Measurements from ENCODE around the gene GJA4.

Gene GJA4

DNA sequence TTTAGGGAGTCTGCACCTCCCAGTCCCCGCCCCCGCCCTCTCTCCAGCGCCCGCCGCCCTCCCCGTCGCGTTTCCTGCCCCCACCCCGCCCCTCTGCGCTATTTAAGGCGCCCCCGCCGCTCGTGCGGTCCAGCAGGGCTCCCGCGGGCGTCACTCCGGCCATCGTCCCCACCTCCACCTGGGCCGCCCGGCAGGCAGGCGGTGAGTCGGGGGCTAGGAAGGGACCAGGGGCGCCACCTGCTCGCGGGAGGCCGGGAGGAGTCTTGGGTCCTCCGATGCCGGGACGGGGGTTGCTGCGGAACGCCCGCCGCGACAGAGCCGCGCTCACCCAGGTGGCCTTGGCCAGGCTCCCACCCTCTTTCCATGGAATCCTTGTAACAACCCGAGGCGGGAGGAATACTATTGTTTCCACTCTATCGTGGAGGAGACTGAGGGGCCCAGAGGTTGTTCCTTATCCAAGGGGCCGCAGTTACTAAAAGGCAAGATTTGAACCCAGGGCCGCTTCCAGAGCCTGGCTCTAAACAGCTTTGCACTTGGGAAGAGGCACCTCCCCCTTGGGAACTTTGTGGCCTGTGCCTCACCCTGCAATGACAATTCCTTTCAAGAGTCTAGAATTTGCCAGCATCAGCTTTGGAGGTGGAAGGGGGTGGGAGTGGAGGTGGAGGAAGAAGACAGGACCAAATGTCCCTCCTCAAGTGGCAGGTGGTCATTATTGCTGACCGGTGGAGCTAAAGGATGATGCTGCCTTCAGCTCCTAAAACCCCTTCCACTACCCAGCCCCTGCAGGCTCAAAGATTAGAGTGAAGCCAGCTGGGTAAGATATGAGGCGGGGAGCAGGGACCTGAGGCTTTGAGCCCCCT, at the start of gene GJA4:
GJA4 (plus strand) TSS at position 132 of the 860 bp plus-strand sequence. CDS start 1,215 bp downstream, outside the sequence.
- no peak for DNase-seq

DNA sequence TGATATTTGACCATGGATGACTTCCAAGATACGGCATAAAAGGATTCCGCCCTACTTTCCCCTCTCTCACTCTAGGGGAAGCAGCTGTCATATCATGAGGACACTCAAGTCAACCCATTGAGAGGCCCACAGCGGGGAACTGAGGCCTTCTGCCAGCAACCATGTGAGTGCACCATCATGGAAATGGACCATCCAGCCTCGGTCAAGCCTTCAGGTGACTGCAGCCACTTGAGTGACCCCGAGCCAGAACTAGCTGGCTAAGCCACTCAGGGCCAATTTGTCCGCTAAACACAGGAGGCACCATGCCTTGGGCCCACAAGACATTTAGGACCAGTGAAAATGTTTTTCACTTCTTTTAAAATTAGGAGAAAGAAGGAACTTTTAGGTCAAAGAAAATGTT, 49.0 kb upstream of the GJA4 start:
- DNase-seq = no peak

DNA sequence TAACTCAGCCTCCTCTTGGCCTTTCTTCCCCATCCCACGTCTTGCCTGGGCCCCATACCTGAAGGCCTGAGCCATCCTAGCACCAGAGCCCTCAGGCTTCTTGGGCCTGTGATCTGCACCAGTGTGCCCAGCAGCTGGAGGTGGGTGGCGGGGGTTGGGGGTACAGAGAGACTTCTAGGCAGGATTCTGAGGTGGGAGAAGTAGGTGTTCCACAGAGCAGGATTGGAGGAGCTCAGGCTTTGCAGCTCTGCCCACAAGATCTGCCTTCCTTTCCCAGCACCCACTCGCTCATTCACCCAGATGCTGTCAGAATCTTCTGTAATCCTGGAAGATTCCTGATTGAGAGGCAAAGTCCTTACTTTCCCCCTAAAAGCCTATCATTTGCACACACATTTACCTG, 47.9 kb upstream of the GJA4 start:
- DNase-seq = no peak

DNA sequence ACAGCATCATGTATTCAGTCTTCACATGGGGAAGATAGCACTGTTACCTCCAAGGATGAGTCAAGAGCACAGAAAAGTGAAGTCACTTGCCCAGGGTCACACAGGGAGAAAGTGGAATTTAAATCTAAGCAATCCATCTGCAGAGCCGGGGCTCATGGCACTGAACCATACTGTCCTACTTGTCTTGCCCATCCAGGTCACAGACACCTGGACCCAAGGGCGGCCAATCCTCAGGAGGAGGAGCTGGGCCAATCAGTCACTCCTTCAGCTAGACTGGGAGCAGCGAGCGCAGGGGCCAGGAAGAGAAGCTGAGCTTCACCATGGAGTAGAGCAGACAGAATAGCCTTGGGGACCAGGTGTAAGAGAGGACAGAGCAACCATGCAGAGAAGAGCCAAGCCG, 47.1 kb upstream of the GJA4 start:
- no peak for DNase-seq

DNA sequence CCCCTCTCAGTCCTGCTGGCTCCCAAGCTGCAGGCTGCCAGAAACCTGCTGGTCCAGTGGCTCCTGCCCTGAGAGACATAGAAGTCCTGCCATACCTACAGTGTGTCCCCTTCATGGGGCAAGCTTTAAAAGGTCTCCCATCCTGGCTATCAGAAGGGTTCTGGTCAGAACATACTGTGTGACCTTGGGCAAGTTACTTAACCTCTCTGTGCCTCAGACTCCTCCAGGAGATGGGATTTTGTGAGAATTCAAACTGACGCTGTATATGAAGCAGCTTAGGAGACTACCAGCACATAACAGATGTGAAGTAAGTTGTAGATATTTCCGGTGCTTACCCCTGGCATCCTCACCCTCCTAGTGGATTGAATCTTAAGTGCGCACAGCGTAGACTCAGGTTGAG, 46.7 kb upstream of the GJA4 start:
- no peak for DNase-seq

DNA sequence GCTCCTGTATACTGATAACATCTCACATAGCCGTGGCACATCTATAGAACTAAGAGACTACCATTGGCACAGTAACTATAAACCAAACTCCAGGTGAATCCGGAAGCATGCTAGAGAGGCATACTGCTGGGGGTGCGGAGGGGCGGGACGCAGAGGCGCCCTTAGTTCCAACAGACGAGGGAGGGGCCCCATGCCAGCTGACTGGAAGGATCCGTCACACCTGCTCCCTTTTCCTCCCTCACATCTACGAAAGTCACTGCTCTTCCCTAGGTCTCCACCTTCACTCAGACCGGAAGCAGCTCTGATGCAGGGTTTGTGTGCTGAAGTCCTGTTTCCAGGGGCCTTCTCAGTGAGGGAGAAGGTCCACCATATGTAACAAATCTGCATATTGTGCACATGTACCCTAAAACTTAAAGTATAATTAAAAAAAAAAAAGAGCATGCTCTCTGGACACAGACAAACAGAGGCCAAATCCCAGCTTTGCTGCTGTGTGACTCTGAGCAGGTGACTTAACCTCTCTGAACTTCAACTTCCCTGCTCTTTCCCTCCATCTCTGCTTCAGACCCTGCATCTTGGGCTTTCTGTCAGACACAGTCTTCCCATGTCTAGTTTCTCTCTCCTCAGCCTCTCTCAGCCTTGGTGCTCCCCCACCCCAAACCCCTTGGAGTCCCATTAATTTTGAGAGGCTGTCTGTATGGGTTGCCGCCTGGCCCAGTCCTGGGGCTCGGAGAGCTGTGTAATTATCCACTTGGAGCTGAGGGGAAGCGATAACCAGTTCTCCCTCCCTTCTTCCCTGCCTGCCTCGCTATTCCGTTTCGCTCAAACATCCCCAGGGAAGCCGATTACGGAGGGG, 45.8 kb upstream of the GJA4 start:
- no peak for DNase-seq

DNA sequence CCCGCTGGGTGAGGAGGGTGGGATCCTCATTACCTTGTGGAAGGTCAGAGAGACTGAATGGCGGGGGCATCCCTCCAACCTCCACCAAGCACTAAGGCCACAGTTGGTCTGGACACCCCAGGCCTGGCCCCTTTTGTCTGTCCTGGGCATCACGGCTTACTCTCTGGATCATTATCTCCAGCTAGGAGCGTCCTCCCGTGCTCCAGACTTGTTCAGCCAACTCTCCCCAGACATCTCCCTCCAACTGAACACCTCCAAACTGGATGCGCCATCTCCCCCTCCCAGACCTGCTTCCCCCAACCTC, 45.2 kb upstream of the GJA4 start:
- no peak for DNase-seq

DNA sequence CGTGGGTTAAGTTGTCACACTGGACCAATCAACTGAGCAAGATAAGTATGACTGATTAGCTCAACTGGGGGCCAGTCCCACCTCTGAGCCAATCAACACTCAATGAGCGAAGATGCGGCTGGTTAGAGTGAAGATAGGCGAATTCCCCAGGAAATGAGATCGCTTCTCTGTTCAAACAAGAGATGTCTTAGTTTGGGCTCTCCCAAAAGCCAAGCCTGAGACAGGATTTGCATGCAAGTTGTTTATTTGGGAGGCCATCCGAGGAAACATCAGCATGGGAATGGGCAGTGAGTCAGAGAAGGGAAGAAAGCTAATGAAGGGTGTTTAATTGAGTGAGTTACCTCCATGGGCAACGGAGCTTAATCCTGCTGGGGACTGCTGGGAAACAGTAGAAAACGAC, 42.8 kb upstream of the GJA4 start:
- DNase-seq = no peak

DNA sequence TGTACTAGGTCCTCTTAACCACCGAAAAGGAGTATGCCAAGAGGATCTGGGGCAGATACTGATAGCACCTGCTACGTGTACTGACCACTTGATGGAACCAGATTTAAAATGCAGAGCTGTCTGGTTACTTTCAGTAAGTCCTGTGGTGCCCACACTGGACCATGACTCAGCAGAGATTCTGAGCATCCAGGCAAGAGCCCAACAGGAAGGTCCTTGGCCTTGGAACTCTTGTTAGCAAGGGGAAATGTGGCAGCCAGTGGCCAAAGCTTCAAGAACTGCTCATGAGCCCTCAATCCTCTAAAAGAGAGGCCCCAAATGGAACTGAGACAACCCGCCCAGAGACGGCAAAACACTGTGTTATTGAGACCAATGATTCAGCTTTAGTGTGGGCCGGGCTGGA, 42.2 kb upstream of the GJA4 start:
- no peak for DNase-seq

DNA sequence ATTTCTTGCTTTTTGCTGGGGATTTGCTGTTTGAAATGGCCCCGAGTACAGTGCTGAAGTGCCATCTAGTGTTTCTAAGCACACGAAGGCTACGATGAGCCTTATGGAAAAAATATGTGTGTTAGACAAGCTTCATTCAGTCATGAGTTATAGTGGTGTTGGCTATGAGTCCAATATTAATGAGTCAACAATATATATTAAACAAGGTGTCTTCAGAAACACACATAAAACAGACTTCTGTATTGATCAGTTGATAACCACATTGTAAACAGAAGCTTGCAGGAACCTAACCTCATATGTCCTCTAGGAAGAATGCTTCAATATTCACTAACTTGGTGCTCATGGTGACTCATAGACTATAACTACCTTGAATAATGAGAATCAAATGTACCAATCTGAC, 39.6 kb upstream of the GJA4 start:
- no peak for DNase-seq

DNA sequence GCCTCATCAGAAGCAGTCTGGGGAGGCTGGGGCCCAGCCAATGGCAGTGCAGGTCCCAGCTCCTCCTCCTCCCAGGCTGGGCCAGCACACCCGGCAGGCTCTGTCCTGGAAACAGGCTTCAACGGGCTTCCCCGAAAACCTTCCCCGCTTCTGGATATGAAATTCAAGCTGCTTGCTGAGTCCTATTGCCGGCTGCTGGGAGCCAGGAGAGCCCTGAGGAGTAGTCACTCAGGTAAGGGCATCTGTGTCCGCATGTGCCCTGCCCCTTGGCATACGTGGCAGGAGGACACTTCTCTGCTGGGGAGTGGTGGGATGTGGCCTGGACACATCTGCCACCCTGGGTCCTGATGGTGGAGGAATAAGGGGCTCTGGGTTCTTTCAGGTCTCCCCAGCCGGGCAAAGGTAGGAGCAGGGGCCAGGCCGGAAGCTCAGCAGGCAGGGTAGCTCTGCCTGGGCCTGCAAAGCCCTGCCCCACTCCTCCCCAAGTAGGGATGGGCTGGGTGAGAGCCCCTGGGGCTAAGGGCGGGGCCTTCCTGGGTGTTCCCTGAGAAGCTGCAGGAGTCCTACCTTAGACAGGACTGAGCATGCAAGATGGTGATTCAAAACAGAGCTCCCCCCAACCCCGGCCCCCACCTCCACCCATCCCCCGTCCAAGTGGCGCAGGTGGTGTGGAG, 37.7 kb upstream of the GJA4 start, which contains the start of gene GJB5:
GJB5 (plus strand) TSS at position 84 of the 674 bp plus-strand sequence. CDS start 2,284 bp downstream, outside the sequence.
- no peak for DNase-seq

DNA sequence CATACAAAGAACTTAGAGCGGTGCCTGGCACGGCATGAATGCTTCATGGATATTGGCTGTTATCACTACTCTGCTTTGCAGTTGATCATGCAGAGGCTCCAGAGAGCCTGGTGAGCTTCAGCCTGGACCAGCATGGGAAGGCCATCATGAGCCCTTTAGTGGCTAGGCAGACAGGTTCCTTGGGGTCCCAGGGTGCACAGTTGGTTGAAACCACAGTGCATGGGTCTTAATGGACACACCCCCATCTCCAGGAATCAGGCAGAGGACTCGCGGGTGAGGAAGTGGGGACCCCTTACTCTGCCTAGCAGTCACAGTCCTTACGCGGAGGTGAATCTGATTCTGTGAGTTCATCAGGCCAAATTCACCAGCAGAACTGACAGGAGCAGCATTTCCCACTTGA, 36.8 kb upstream of the GJA4 start:
- no peak for DNase-seq

DNA sequence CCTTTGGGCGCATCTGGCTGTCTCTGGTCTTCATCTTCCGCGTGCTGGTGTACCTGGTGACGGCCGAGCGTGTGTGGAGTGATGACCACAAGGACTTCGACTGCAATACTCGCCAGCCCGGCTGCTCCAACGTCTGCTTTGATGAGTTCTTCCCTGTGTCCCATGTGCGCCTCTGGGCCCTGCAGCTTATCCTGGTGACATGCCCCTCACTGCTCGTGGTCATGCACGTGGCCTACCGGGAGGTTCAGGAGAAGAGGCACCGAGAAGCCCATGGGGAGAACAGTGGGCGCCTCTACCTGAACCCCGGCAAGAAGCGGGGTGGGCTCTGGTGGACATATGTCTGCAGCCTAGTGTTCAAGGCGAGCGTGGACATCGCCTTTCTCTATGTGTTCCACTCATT, 35.4 kb upstream of the GJA4 start:
- no peak for DNase-seq

DNA sequence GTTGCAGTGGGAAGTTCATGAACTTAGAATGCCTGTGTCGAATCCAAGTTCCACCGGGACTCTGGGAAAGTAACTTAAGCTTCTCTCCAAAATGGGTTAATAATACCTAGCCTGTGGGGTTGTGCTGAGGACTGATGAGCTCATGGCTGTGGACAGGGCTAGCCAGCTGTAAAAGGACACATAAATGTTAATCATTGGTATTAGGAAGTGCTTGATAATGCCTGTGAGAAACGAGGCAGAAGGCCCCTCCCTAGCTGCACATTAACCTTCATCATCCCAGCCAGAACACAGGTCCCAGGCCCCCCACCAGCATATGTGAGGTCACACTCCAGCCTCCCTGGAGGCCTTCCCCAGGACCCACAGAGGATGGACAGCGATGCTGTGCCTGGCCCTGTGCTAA, 34.0 kb upstream of the GJA4 start:
- DNase-seq = no peak

DNA sequence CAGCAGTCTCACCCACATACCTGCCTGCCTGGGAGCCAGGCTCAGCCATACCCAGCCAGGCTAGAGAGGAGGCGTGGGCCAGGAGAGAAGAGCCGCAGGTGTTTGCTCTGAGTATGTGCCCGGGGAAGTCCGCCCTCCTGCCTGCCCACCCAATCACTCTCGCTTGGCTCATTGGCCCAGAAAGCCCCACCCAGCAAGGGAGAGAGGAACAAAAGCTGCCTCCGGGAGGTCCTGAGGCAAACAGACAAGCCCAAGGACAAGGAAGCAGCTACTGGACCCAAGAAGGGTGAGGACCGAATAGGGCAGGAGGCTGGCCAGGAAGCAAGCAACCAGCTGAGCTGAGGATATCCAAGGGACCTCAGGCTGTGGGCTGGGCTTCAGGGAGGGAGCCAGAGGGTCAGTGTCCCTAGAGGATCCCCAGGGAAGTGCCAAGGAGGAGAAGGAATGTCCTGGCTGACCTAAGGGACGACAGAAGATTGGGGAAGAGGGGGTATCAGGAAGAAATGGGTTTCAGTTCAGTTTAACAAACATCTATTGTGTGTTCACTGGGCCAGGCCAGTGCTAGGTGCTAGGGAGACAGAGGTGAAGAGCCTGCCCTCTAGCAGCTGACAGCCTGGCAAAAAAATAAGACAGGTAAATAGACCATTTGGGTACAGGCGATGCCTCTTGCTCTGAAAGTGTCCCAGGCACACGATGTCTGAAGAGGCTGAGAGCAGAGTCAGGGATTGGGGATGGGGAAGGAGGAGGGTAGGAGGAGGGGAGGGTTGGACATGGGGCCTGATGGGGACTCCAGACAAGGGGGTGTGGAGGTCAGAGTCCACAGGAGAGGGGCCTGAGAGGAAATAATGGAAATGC, 33.1 kb upstream of the GJA4 start, which contains the start of gene GJB4:
GJB4 (plus strand) TSS at position 238 of the 855 bp plus-strand sequence. CDS start 1,515 bp downstream, outside the sequence.
- no peak for DNase-seq

DNA sequence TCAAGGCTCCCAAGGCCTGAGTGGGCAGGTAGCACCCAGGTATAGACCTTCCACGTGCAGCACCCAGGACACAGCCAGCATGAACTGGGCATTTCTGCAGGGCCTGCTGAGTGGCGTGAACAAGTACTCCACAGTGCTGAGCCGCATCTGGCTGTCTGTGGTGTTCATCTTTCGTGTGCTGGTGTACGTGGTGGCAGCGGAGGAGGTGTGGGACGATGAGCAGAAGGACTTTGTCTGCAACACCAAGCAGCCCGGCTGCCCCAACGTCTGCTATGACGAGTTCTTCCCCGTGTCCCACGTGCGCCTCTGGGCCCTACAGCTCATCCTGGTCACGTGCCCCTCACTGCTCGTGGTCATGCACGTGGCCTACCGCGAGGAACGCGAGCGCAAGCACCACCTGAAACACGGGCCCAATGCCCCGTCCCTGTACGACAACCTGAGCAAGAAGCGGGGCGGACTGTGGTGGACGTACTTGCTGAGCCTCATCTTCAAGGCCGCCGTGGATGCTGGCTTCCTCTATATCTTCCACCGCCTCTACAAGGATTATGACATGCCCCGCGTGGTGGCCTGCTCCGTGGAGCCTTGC, 31.5 kb upstream of the GJA4 start:
- DNase-seq = no peak

DNA sequence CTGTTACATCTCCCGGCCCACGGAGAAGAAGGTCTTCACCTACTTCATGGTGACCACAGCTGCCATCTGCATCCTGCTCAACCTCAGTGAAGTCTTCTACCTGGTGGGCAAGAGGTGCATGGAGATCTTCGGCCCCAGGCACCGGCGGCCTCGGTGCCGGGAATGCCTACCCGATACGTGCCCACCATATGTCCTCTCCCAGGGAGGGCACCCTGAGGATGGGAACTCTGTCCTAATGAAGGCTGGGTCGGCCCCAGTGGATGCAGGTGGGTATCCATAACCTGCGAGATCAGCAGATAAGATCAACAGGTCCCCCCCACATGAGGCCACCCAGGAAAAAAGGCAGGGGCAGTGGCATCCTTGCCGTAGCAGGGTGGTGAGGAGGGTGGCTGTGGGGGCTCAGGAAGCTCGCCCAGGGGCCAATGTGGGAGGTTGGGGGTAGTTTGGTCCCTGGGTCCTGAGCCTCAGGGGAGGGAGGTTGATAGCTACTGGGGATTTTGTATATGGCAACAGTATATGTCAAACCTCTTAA, 31.0 kb upstream of the GJA4 start:
- no peak for DNase-seq

DNA sequence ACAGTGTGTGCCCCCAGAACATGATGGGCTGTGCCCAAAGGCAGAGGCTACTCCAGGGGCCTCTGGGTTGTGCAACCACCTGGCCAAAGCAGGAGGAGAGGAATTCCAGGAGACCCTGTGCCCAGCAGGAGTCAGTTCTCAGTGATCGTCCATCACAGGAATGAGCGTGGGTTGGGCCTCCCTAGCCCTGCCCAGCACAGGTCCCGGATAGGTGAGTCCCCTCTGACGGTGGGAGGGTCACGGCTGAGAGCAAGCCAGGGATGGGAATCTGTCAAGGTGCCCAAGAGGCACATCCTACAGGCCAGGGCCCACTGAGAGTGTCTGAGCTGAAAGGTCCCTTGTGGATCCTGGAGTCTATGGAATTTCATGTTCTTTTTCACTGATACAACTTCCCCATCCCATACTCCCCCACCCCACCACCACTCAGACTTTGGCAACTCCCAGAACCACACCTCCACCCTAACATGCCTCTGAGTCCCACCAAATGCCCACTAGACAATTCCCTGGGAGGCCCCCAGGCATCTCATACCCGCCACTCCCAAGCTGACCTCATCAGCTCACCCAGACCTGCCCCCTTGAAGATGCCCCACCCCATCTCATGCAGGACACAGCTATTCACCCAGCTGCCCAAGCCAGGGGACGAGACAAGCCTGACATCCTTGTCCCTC, 30.2 kb upstream of the GJA4 start:
- no peak for DNase-seq

DNA sequence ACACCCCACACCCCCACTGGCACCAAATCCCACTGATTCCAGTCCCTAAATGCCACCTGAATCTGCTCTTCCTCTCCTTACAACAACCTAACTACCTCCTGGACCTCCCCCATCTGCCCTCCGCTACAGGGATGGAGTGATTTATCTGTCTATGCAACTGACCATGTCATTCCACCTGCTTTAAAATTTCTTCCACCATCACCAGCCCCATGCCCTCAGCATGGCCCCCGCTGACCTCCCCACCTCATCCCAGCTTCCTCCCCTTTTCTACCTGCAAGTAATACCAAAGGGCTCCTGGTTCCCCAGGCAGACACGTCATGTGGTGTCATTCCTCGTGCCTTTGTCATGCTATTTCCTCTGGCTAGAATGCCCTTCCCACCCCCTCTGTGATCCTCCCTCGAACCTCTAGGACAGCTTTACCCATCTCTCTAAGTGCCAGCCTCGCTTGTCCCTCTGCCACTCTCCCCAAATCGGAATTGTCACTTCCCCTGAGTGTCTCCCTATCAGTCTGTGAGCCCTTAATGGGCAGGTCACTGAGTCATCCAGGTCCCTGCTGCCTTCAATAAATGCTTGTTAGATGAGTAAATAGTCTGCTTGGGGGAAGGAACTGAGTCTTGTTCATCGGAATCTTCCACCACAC, 29.5 kb upstream of the GJA4 start:
- no peak for DNase-seq

DNA sequence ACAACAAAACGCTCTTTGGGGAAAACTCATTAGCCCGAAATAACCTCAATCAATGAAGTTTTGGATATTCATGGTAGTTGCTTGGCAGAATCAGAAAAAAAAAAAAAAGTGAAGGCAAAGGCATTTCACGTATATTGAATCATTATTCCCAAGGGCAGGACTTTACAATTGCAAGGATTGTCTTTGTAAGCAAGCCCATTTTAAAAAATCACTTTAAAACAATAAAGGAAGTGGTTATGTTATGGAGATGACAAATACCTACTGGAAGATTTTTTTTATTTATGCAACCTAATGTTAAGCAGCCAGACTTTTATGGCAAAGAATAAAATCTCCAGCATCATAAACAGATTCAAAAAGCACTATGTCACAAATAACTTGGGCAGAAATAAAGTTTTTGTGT, 23.9 kb upstream of the GJA4 start:
- no peak for DNase-seq
